Naive thymus-derived CD8-positive, alpha-beta T cell (primary cell): ENCODE results near the gene EFNB1. TPM values are rescaled to one million over a fixed set of nuclear protein-coding genes. Genes with fewer than 3 reads are reported as not detected.
A peak's percentile ranks its signal among the peaks of the same experiment; 100 is the strongest.

ENCODE experiments used
- ATAC-seq, 2 donors: fragments of 150-1000 bp; cut with Tn5 transposase in 1 of 2; sonication (Bioruptor Pico), chemical (Tn5 transposase) in 1 of 2; 1 replicate in 1 of 2; 2 replicates in 1 of 2; pipeline ENCODE4 v1.10.0; 2021; ENCODE audit warnings: mild to moderate bottlenecking in 2 of 2, moderate library complexity in 2 of 2
- POLR2A ChIA-PET: fragments of 350-600 bp; sonication (Branson Sonifier 250); formaldehyde crosslinking; loops from one replicate; lab custom pipeline; 2021; ENCODE audit warnings: antibody characterized with exemption; lab: Charles Lee
- DNase-seq, 10 donors: peaks; one replicate each; pipeline versions ENCODE4 v3.0.0 to v3.0.0-alpha.2; 2020 to 2022
- H3K27ac Mint-ChIP-seq, 10 donors: one replicate each; pipeline ENCODE4 v1.8.0; 2020 to 2022; ENCODE audit warnings: mild to moderate bottlenecking in 10 of 10, mixed read lengths in 10 of 10, moderate library complexity in 4 of 10, inconsistent platforms in 1 of 10
- H3K27me3 Mint-ChIP-seq, 5 donors: one replicate each; pipeline ENCODE4 v1.8.0; 2021 to 2022; ENCODE audit warnings: mixed read lengths in 5 of 5
- H3K36me3 Mint-ChIP-seq, 3 donors: one replicate each; pipeline ENCODE4 v1.8.0; 2020 to 2022; ENCODE audit warnings: mixed read lengths in 3 of 3, mild to moderate bottlenecking in 2 of 3, inconsistent platforms in 1 of 3
- H3K4me1 Mint-ChIP-seq, 4 donors: one replicate each; pipeline ENCODE4 v1.8.0; 2021 to 2022; ENCODE audit warnings: mixed read lengths in 4 of 4
- H3K4me3 Mint-ChIP-seq, 10 donors: one replicate each; pipeline ENCODE4 v1.8.0; 2020 to 2022; ENCODE audit warnings: mild to moderate bottlenecking in 10 of 10, mixed read lengths in 10 of 10, moderate library complexity in 6 of 10, inconsistent platforms in 1 of 10
- H3K9me3 Mint-ChIP-seq, 9 donors: one replicate each; pipeline ENCODE4 v1.8.0; 2020 to 2022; ENCODE audit warnings: mixed read lengths in 9 of 9, mild to moderate bottlenecking in 3 of 9, inconsistent platforms in 1 of 9, moderate library complexity in 1 of 9
- polyA plus RNA-seq, 3 donors: library from polyadenylated mRNA; unstranded; fragments of 300-500 nt; fragmentation: Illumina TruSeq; gene quantifications; one replicate each; pipeline ENCODE4 v1.2.3, GENCODE V29; 2021
- total RNA-seq, 8 experiments: library from RNA in 2 of 8; stranded (reverse) in 2 of 8; gene quantifications; one replicate each; pipeline ENCODE4 v1.2.3 and lab custom pipeline; 2021 to 2026

EFNB1 gene
- total and polyA plus RNA-seq, 5 experiments from 2014 or later = 2.8 to 4.3 (median 3.6) TPM

DNA sequence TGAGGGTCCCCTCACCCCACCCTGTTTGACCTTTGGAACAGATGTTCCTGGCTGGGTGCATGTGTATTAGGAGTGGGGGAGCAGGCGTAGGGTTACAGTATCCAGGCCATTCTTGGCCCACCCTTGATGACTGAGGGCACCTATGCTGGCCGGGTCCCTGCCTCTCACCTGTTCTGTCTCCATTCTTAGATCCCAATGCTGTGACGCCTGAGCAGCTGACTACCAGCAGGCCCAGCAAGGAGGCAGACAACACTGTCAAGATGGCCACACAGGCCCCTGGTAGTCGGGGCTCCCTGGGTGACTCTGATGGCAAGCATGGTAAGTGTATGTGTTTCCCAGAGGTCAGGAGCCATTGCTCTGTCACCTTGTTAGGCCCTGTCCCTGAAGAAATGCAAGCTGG is 10.9 kb downstream of the EFNB1 start:
- no peak for DNase-seq
- Mint-ChIP-seq H3K4me3 (no peak overlapping the region), H3K27ac (no peak overlapping the region), H3K36me3 (peaks cover 0 to 11% (median 0%) of the 10 kb centered on the region in 3 donors), H3K4me1 (peaks cover 4 to 7% (median 5%) of the 10 kb centered on the region in 4 donors), H3K27me3 (no peaks in the 10 kb centered on the region), H3K9me3 (no peaks in the 10 kb centered on the region)
- POLR2A ChIA-PET = no interaction called here
- ATAC-seq = no peak

DNA sequence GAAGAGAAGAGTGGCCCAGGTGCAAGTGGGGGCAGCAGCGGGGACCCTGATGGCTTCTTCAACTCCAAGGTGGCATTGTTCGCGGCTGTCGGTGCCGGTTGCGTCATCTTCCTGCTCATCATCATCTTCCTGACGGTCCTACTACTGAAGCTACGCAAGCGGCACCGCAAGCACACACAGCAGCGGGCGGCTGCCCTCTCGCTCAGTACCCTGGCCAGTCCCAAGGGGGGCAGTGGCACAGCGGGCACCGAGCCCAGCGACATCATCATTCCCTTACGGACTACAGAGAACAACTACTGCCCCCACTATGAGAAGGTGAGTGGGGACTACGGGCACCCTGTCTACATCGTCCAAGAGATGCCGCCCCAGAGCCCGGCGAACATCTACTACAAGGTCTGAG is 11.4 kb downstream of the EFNB1 start:
- H3K36me3 Mint-ChIP-seq = peaks cover 0 to 11% (median 0%) of the 10 kb centered on the region in 3 donors
- POLR2A ChIA-PET = no interaction called here
- peaks cover 4 to 7% (median 5%) of the 10 kb centered on the region in 4 donors for H3K4me1 Mint-ChIP-seq
- DNase-seq (no peak), ATAC-seq (no peak)
- H3K27ac Mint-ChIP-seq = no peak overlapping the region
- no peaks in the 10 kb centered on the region for H3K27me3 Mint-ChIP-seq
- H3K4me3 Mint-ChIP-seq = no peak overlapping the region
- no peaks in the 10 kb centered on the region for H3K9me3 Mint-ChIP-seq

DNA sequence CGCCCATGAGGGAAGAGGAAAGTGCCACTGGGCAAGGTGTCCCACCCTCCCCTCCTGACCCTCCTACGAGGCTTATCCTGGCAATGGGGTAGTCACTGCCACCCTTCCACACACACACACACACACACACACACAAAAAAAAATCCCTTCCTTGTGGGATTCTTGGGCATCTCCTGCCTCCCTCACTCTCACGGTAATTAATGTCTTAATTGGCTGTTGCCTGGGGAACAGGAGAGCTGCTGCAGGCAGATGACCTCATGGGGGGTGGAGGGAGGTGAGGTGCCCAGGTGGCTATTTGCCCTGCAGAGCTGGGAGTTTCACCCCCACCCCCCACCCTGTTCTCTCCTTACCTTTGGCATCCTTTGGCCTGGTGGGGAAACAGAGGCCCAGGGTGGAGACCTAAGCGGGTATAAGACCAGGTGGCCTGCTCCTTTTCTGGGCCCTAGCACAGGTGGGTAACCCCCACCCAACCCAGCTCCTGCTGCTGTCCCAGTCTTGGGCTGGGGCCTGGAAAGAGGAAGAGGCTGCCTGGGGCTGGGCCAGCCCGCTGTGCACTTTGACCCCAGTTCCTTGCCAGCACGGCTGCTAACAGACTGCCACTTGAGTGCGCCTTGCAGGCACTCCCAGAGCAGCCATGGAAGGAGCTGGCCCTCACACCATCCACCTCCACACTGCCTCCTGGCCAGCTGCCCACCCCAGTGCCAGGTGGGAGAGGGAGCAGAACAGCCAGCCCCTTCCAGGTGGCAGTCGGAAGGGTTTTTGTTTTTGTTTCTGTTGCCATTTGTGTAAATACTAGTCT is 12.6 kb downstream of the EFNB1 start:
- H3K4me3 Mint-ChIP-seq = no peak overlapping the region

DNA sequence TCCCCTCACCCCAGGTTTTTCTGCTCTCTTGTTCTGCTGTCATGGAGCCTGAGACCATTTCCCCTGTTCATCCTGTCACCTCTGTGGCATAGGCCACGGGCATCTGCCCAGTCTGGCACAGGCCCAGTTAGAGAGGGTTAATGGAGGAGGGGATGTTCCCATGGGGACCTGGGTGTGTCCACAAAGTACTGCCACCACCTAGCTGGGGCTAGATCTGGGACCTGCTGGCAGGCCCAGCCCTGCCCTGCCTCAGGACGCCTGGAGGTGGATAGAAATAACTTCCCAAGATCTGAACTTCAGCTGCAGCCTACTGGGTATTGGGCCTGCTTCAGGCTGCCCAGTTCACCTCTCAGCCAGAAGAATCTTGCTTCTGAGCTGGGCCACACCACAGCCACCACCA is 13.5 kb downstream of the EFNB1 start:
- Mint-ChIP-seq H3K4me3 (no peak overlapping the region), H3K36me3 (peaks cover 0 to 11% (median 0%) of the 10 kb centered on the region in 3 donors), H3K4me1 (no peaks in the 10 kb centered on the region), H3K27me3 (no peaks in the 10 kb centered on the region), H3K27ac (peak overlapping the region in 1 of 10 donors; percentile 84), H3K9me3 (no peaks in the 10 kb centered on the region)
- DNase-seq (no peak), ATAC-seq (no peak)
- POLR2A ChIA-PET = no interaction called here

More for the DNA sequence above, 12.6 kb downstream of the EFNB1 start:
- Mint-ChIP-seq H3K4me1 (peaks cover 4 to 7% (median 5%) of the 10 kb centered on the region in 4 donors), H3K27me3 (no peaks in the 10 kb centered on the region), H3K36me3 (peaks cover 0 to 11% (median 0%) of the 10 kb centered on the region in 3 donors), H3K9me3 (no peaks in the 10 kb centered on the region), H3K27ac (no peak overlapping the region)
- POLR2A ChIA-PET = no interaction called here
- ATAC-seq = no peak
- DNase-seq = no peak

DNA sequence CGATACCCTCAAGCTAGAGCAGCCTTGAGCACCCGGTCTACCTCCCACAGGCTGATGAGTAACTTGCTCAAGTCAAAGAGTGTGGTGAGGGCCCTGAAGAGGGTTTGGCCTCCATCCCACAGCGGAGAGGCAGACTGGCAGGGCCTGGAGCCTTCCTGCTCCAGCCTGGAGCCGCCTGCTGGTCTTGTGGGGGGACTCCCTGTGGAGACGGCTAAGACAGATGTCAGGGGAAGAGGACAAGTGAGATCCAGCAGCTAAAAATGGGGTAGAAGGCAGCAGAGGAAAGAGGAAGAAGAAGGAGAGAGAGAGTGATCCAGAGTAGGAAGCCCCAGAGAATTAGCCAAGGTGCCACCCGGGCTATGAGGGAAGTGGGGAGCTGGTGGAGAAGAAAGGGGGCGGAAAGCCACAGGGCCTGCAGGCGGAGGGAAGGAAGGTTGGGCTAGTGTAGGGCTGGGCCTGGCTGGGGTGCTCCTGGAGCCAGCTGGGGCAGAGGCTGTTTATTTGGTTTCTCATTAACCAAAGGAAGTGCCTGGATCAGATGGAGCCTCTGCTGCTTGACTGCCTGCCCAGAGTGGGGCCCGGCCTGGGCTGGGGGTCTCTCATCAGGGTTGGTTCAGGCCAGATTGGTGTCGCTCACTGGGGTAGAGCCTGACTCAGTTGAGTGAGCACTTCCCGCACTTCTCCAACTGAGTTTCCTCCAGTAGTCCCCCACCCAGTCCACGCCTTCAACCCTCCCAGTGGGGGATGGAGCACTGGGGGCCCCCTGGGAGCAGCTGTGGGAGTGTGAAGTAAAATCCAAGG is 14.2 kb downstream of the EFNB1 start:
- no peaks in the 10 kb centered on the region for H3K4me1 Mint-ChIP-seq
- ATAC-seq (no peak), DNase-seq (no peak)
- peak overlapping the region in 1 of 10 donors; percentile 84 for H3K27ac Mint-ChIP-seq
- H3K27me3 Mint-ChIP-seq = no peaks in the 10 kb centered on the region
- no peak overlapping the region for H3K4me3 Mint-ChIP-seq
- no peaks in the 10 kb centered on the region for H3K9me3 Mint-ChIP-seq
- POLR2A ChIA-PET = no interaction called here
- H3K36me3 Mint-ChIP-seq = peaks cover 0 to 11% (median 0%) of the 10 kb centered on the region in 3 donors

DNA sequence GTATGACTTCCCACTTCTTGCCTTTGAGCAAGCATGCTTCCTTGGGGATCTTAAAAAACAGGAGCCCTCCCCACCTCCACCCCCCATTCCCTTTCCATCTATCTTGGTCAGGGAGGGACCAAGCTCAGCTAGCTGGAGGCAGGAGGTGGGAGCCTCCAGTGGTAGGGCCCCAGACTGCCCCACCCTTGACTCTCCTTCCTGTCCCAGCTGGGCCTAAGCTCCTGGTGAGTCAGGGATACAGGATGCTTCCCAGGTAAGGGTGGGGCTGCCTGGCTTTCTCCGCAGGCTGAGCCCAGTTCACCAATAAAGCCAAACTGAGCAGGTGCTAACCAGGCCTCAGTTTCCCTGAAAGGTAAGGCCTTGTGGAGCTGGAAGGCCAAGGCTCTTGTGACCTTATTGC is 15.2 kb downstream of the EFNB1 start:
- H3K4me3 Mint-ChIP-seq = no peak overlapping the region
- peaks cover 0 to 11% (median 0%) of the 10 kb centered on the region in 3 donors for H3K36me3 Mint-ChIP-seq
- no peak overlapping the region for H3K27ac Mint-ChIP-seq
- POLR2A ChIA-PET = no interaction called here
- H3K27me3 Mint-ChIP-seq = no peaks in the 10 kb centered on the region
- ATAC-seq (no peak), DNase-seq (no peak)
- H3K4me1 Mint-ChIP-seq = no peaks in the 10 kb centered on the region
- no peaks in the 10 kb centered on the region for H3K9me3 Mint-ChIP-seq

DNA sequence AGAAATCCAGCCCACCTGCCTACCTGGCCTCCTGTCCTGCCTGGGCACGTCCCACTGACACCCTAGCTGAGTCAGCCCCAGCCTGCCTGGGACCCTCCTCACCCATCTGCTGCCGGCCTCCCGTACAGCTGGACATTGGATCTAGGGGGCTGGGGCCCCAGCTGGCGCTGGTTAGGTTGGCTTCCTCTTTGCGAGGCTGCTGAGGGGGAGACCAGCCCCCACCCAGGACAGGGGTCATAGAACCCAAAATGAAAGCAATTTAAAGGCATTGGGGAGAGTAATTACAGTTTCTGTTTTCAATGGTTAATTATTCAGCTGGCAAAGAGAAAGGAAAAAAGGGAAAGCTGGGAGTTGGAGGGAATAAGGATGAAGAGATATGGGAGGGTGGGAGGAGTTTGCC is 15.8 kb downstream of the EFNB1 start:
- H3K4me3 Mint-ChIP-seq = no peak overlapping the region
- H3K27me3 Mint-ChIP-seq = no peaks in the 10 kb centered on the region
- H3K4me1 Mint-ChIP-seq = no peaks in the 10 kb centered on the region
- peaks cover 0 to 10% (median 0%) of the 10 kb centered on the region in 3 donors for H3K36me3 Mint-ChIP-seq
- peak overlapping the region in 2 of 10 donors; percentile 3 to 37 for H3K27ac Mint-ChIP-seq
- POLR2A ChIA-PET = no interaction called here
- DNase-seq (no peak), ATAC-seq (no peak)
- H3K9me3 Mint-ChIP-seq = no peaks in the 10 kb centered on the region

DNA sequence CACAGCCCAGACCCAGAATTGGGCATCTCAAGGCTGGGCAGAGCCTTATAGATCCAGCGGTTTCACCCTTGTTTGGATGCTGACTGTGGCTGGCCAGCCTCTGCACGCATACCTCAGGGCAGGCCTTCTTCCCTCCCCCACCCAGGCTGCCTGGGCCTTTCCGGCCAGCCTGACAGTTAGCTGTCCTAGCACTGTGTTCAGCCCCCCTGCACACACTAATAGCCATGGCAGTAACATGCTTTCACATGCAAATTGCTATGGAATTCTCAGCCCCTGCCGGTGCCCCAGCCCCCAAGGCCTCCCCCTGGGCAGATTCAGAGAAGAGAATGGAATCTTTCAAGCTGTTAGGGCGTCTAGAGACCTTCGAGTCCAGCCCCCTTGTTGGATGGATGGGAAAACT is 17.7 kb downstream of the EFNB1 start:
- ATAC-seq (no peak), DNase-seq (no peak)
- Mint-ChIP-seq H3K27me3 (no peaks in the 10 kb centered on the region), H3K4me3 (no peak overlapping the region), H3K36me3 (peaks cover 0 to 2% (median 0%) of the 10 kb centered on the region in 3 donors), H3K9me3 (no peaks in the 10 kb centered on the region), H3K4me1 (no peaks in the 10 kb centered on the region), H3K27ac (no peak overlapping the region)
- POLR2A ChIA-PET = no interaction called here

DNA sequence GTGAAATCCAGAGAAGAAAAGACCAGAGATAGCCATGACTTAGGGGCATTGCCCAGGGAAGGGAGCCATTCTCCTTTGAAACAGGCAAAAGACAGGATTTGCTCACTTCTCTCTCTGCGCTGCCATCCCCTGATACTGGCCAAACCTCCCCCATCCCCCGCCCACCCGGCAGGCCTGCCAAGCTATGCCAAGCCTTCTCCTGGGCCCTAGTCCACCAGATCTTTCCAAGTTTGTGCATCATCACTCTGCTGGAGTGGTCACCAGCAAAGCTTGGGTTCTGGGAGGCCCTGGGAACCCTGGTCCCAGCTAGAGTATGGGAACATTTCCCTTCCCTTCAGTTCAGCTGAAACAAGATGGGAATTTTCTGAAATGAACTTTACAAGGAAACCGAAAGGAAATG is 18.4 kb downstream of the EFNB1 start:
- ATAC-seq (no peak), DNase-seq (no peak)
- POLR2A ChIA-PET = no interaction called here
- peaks cover 0 to 2% (median 0%) of the 10 kb centered on the region in 3 donors for H3K36me3 Mint-ChIP-seq
- H3K4me1 Mint-ChIP-seq = no peaks in the 10 kb centered on the region
- H3K27me3 Mint-ChIP-seq = no peaks in the 10 kb centered on the region
- H3K9me3 Mint-ChIP-seq = no peaks in the 10 kb centered on the region
- H3K27ac Mint-ChIP-seq = no peak overlapping the region
- H3K4me3 Mint-ChIP-seq = no peak overlapping the region

DNA sequence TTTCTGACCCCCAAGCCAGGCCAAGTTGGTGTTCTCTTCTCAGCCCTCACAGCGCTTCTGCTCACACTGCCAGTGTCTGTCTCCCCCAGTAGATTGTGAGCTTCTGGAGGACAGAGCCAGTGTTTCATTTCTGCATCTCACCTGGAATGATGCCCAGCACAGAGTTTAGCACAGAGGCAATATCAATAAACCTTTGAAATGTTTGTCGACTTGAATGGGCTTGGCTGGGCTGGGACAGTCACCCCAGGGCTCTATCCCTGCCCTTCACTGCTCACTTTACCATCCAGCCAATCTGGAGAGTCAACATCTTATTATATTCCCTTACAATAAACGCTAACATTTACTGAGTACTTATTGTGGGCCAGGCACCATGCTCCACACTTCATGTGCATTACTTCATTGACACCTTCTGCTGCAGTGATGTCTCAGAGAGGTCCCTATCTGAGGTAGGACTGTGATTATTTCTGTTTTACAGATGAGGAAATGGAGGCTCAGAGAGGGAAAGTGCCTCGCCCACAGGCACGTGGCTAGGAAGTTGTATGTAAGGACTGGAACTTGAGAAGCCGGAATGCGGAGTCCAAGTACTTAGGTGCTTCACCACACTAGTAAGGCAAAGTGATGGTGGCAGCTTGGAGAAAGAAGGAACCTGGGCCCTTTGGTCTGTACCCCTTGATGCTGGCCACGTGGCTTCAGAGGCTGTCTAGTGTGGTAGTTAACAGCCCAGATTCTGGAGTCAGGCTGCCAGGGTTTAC is 19.5 kb downstream of the EFNB1 start:
- POLR2A ChIA-PET = no interaction called here
- no peaks in the 10 kb centered on the region for H3K4me1 Mint-ChIP-seq
- no peaks in the 10 kb centered on the region for H3K36me3 Mint-ChIP-seq
- ATAC-seq = no peak
- H3K27ac Mint-ChIP-seq = no peak overlapping the region
- no peak for DNase-seq
- no peaks in the 10 kb centered on the region for H3K9me3 Mint-ChIP-seq
- no peaks in the 10 kb centered on the region for H3K27me3 Mint-ChIP-seq
- no peak overlapping the region for H3K4me3 Mint-ChIP-seq

DNA sequence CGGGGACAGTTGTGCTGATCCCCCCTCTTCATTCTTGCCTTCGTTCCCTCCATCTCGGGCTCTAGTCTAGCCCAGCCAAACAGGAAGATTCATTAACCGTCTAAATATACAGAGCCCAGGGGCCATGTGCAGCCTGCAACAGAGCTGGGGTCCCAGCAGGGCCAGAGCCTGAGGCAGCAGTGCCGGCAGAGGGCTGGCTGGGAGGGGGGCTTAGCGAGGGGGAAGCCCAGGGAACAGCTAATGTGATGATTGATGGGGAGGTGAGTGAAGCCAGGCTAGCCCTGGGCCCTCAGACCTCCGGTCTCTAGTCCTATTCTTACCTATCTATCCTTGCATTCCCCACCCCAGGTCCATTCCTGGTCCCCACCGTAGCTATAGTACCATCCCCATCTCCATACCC is 22.3 kb downstream of the EFNB1 start:
- no peaks in the 10 kb centered on the region for H3K36me3 Mint-ChIP-seq
- ATAC-seq (no peak), DNase-seq (no peak)
- no peaks in the 10 kb centered on the region for H3K27me3 Mint-ChIP-seq
- H3K27ac Mint-ChIP-seq = no peak overlapping the region
- H3K9me3 Mint-ChIP-seq = no peaks in the 10 kb centered on the region
- POLR2A ChIA-PET = no interaction called here
- no peak overlapping the region for H3K4me3 Mint-ChIP-seq
- no peaks in the 10 kb centered on the region for H3K4me1 Mint-ChIP-seq

DNA sequence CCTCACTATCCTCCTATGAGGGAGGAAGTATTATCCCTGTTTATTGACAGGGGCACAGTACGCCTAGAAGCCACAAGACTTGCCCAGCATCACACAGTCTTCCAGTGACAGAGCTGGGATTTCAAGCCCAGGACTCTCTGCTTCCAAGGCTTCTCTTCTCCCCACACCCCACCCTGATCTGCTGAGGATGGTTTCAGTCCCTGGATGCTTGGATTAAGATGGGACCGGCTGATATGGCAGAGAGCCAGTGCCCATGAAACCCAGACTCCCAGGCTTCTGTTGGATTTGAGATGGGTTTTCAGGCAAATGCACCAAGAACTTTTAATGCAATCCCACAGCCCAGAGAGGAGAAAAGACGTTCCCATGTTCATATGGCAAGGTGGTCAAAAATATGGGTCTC is 23.2 kb downstream of the EFNB1 start:
- no peak for ATAC-seq

More for the DNA sequence above, 23.2 kb downstream of the EFNB1 start:
- no peaks in the 10 kb centered on the region for H3K9me3 Mint-ChIP-seq
- H3K36me3 Mint-ChIP-seq = no peaks in the 10 kb centered on the region
- no peak overlapping the region for H3K4me3 Mint-ChIP-seq
- DNase-seq = no peak
- POLR2A ChIA-PET = no interaction called here
- H3K27me3 Mint-ChIP-seq = no peaks in the 10 kb centered on the region
- no peak overlapping the region for H3K27ac Mint-ChIP-seq
- peaks cover 0 to 2% (median under 1%) of the 10 kb centered on the region in 4 donors for H3K4me1 Mint-ChIP-seq
